Astrocyte of the cerebellum (primary cell): Measurements from ENCODE around the gene KLHL24.

Source experiments
- DNase-seq: peaks from one replicate; pipeline ENCODE4 v3.0.0-alpha.2; 2011; ENCODE audit warnings: low read depth
- H3K4me3 ChIP-seq: 2 replicates; pipeline ENCODE4 v1.5.1; 2011; ENCODE audit warnings: mild to moderate bottlenecking, low read depth, low read length, moderate library complexity
- in situ Hi-C: cut with HindIII; loops from 2 replicates; pipeline ENCODE4 v1.10.0; 2017; ENCODE audit warnings: low sequenced_read_pairs
- TF ChIP-seq, protein P1 (sequence below): IDR thresholded peaks from 2 replicates; pipeline ENCODE4 v1.5.1; 2012; ENCODE audit warnings: low read length, low read depth, moderate library complexity, mild to moderate bottlenecking; ENCODE audit errors: missing control alignments

The KLHL24 gene, protein sequence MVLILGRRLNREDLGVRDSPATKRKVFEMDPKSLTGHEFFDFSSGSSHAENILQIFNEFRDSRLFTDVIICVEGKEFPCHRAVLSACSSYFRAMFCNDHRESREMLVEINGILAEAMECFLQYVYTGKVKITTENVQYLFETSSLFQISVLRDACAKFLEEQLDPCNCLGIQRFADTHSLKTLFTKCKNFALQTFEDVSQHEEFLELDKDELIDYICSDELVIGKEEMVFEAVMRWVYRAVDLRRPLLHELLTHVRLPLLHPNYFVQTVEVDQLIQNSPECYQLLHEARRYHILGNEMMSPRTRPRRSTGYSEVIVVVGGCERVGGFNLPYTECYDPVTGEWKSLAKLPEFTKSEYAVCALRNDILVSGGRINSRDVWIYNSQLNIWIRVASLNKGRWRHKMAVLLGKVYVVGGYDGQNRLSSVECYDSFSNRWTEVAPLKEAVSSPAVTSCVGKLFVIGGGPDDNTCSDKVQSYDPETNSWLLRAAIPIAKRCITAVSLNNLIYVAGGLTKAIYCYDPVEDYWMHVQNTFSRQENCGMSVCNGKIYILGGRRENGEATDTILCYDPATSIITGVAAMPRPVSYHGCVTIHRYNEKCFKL

GRCh38 chr3:183635431-183636220 lies at the start of gene KLHL24:
Gene KLHL24 (plus strand): TSS chr3:183635623. CDS start chr3:183650357, 14,734 bp downstream.
- in situ Hi-C loops: no loop called here
- TF ChIP-seq, protein P1, sequence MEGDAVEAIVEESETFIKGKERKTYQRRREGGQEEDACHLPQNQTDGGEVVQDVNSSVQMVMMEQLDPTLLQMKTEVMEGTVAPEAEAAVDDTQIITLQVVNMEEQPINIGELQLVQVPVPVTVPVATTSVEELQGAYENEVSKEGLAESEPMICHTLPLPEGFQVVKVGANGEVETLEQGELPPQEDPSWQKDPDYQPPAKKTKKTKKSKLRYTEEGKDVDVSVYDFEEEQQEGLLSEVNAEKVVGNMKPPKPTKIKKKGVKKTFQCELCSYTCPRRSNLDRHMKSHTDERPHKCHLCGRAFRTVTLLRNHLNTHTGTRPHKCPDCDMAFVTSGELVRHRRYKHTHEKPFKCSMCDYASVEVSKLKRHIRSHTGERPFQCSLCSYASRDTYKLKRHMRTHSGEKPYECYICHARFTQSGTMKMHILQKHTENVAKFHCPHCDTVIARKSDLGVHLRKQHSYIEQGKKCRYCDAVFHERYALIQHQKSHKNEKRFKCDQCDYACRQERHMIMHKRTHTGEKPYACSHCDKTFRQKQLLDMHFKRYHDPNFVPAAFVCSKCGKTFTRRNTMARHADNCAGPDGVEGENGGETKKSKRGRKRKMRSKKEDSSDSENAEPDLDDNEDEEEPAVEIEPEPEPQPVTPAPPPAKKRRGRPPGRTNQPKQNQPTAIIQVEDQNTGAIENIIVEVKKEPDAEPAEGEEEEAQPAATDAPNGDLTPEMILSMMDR: no peak
- peak within 1 kb of the TSS; percentile 91 for H3K4me3 ChIP-seq
- DNase-seq: peak; percentile 85

- H3K4me3 ChIP-seq: no peak overlapping the region
- no peak for DNase-seq
- TF ChIP-seq, protein P1: no peak
- in situ Hi-C loops: no loop called here
Measured at GRCh38 chr3:183586477-183586876, 48.9 kb upstream of the KLHL24 start.

- no peak overlapping the region for H3K4me3 ChIP-seq
- in situ Hi-C loops: no loop called here
- DNase-seq: no peak
- TF ChIP-seq, protein P1: no peak
Measured at GRCh38 chr3:183587336-183587735, 48.1 kb upstream of the KLHL24 start.

GRCh38 chr3:183590442-183590841 lies 45.0 kb upstream of the KLHL24 start:
- TF ChIP-seq, protein P1: no peak
- in situ Hi-C loops: no loop called here

GRCh38 chr3:183591881-183592521 lies 43.4 kb upstream of the KLHL24 start:
- H3K4me3 ChIP-seq: no peak overlapping the region
- in situ Hi-C loops: no loop called here
- DNase-seq: no peak
- TF ChIP-seq, protein P1: no peak

More at GRCh38 chr3:183590442-183590841, 45.0 kb upstream of the KLHL24 start:
- no peak overlapping the region for H3K4me3 ChIP-seq
- DNase-seq: no peak

DNA sequence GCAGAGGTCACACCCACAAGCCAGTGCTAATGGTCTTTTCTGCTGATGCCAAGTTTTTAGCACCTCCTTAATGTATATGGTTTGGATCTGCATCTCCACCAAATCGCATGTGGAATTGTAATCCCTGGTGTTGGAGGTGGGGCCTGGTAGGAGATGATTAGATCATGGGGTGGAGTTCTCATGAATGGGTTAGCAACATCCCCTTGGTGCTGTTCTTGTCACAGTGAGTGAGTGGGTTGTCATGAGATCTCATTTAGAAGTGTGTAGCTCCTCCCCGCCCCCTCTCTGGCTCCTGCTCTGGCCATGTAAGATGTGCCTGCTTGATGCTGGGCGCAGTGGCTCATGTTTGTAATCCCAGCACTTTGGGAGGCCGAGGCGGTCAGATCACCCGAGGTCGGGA lies 42.6 kb upstream of the KLHL24 start:
- DNase-seq: no peak
- in situ Hi-C loops: no loop called here
- TF ChIP-seq, protein P1: no peak
- no peak overlapping the region for H3K4me3 ChIP-seq
